ENCODE results near the gene ADORA3. TPM values are rescaled to one million over a fixed set of nuclear protein-coding genes. Genes with fewer than 3 reads are reported as not detected.

Gene ADORA3
- total and polyA plus RNA-seq, 2 of the 4 experiments (the other 2 are of a cell fraction), result not detected

GRCh38 chr1:111490220-111490619, 13.2 kb downstream of the ADORA3 start:
- Histone ChIP-seq H2BK120ac (ENCODE audit: low read depth, low read length) (no peak overlapping the region), H2AK9ac (replicated peaks; ENCODE audit: low read depth, low read length, poor library complexity) (no peak overlapping the region), H3K79me1 (ENCODE audit: low read depth in 1 of 2, low read length in 2 of 2) (no peaks in the 10 kb centered on the region), H2BK20ac (ENCODE audit: low read depth, low read length) (no peak overlapping the region), H3K23ac (ENCODE audit: low read depth, low read length) (no peak overlapping the region), H3K18ac (ENCODE audit: low read depth, low read length) (no peak overlapping the region), H3K4me3 (ENCODE audit: insufficient read depth, low read depth, low read length) (no peak overlapping the region), H2BK5ac (ENCODE audit: low read depth, low read length, poor library complexity, severe bottlenecking) (no peak overlapping the region), H3K4ac (ENCODE audit: low read depth, low read length) (no peak overlapping the region), H4K5ac (ENCODE audit: low read depth, low read length) (no peak overlapping the region), H3K27ac (ENCODE audit: insufficient read depth, low read length) (no peak overlapping the region), H4K91ac (ENCODE audit: insufficient read depth, low read depth, low read length) (no peak overlapping the region), H3K9ac (ENCODE audit: low read depth, low read length) (no peak overlapping the region), H2BK15ac (ENCODE audit: low read depth, low read length) (no peak overlapping the region), H3K27me3 (ENCODE audit: control insufficient read depth, insufficient read depth, low read length) (peaks cover 12% of the 10 kb centered on the region), H3K56ac (ENCODE audit: extremely low read depth, insufficient read depth, low read length) (no peak overlapping the region), H2AFZ (replicated peaks; ENCODE audit: low read length, poor library complexity) (no peak overlapping the region), H3K4me1 (ENCODE audit: control insufficient read depth, insufficient read depth, low read length) (no peaks in the 10 kb centered on the region), H3K9me1 (ENCODE audit: insufficient read depth, low read length) (no peaks in the 10 kb centered on the region), H3K9me3 (ENCODE audit: control insufficient read depth, insufficient read depth, low read length) (no peaks in the 10 kb centered on the region), H4K8ac (ENCODE audit: low read depth in 2 of 2, low read length in 2 of 2) (no peak overlapping the region), H2AK5ac (ENCODE audit: low read depth, low read length) (no peak overlapping the region), H3K36me3 (ENCODE audit: control insufficient read depth, insufficient read depth, low read length) (no peaks in the 10 kb centered on the region), H4K20me1 (ENCODE audit: insufficient read depth, low read length) (no peaks in the 10 kb centered on the region), H3K4me2 (ENCODE audit: low read depth, low read length) (no peak overlapping the region), H3K14ac (replicated peaks; ENCODE audit: low read depth, low read length) (no peak overlapping the region)
- 40% methylated on average over 1 of the region's 4 CpGs; no CpG with 5 or more reads in 1 of the 2 experiments for WGBS, 2 experiments (ENCODE audit: extremely low coverage in 2 of 2, insufficient read length in 1 of 2)
- no peak for ATAC-seq (ENCODE audit: low read depth)
- ChIA-PET POLR2A (ENCODE audit: unreplicated experiment) (no interaction called here), CTCF (interaction anchor here (0.5 to 1.3 kb wide), 2 partner anchors 25 to 396 kb away, joined by 3 read pairs; no protein-coding TSS in a partner anchor)
- dilution Hi-C loops (cut with HindIII; ENCODE audit: low sequenced_read_pairs, unreplicated experiment), result no loop called here
- intact Hi-C loops (cut with micrococcal nuclease), result no loop called here
- BruUV-seq (replicated peaks), result no TSS peak
- in situ Hi-C loops (cut with MboI; ENCODE audit: low sequenced_read_pairs), result loop anchor here (25.0 kb wide), 1 partner anchor 872 kb away; no protein-coding TSS in a partner anchor
- DNase-seq, result no peak
- no peak for TF ChIP-seq CHD1 (IDR thresholded peaks at IDR 0.05; ENCODE audit: low read depth, low read length)
- no peak for TF ChIP-seq USF2 (IDR thresholded peaks at IDR 0.05; ENCODE audit: low read depth, low read length)
- no peak for TF ChIP-seq POLR2A (IDR thresholded peaks at IDR 0.05; ENCODE audit: low read depth, low read length)
- no peak for TF ChIP-seq CTCF (conservative IDR thresholded peaks at IDR 0.05; ENCODE audit: low read depth, low read length)
- no peak for TF ChIP-seq MXI1 (IDR thresholded peaks at IDR 0.05; ENCODE audit: borderline replicate concordance, low read depth, low read length)
- TF ChIP-seq FOS (IDR thresholded peaks at IDR 0.05; ENCODE audit: low read depth, low read length), result no peak
- no peak for TF ChIP-seq SMC3 (IDR thresholded peaks at IDR 0.05; ENCODE audit: low read depth, low read length)
- TF ChIP-seq CEBPB (IDR thresholded peaks at IDR 0.05; ENCODE audit: low read depth, low read length), result no peak
